Stomach (tissue), 4 donors: Measurements from ENCODE around the gene TMEM41B.

ENCODE experiments used
- EP300 ChIP-seq: sonication (generic); formaldehyde crosslinking; IDR thresholded peaks from one replicate; pipeline ENCODE4 v1.6.1; 2017; ENCODE audit warnings: antibody characterized with exemption
- POLR2A ChIP-seq, 4 donors: fragments of 450-650 bp; IDR thresholded peaks; one replicate each; pipeline ENCODE4 v1.6.1; 2016; ENCODE audit warnings: antibody characterized with exemption in 4 of 4, control low read depth in 2 of 4, mild to moderate bottlenecking in 1 of 4, moderate library complexity in 1 of 4
- POLR2AphosphoS5 ChIP-seq, 3 donors: sonication (generic); formaldehyde crosslinking; IDR thresholded peaks; one replicate each; pipeline ENCODE4 v1.6.1; 2016; ENCODE audit warnings: antibody characterized with exemption in 3 of 3
- TF ChIP-seq, protein P1 (sequence below), 7 experiments: fragments of 450-650 bp in 4 of 7; fragments of 200-600 bp in 3 of 7; sonication (generic) in 3 of 7; IDR thresholded peaks; one replicate each; pipeline ENCODE4 v1.5.1; 2016 to 2019; ENCODE audit warnings: antibody characterized with exemption in 7 of 7, control low read depth in 2 of 7, mild to moderate bottlenecking in 1 of 7

DNA sequence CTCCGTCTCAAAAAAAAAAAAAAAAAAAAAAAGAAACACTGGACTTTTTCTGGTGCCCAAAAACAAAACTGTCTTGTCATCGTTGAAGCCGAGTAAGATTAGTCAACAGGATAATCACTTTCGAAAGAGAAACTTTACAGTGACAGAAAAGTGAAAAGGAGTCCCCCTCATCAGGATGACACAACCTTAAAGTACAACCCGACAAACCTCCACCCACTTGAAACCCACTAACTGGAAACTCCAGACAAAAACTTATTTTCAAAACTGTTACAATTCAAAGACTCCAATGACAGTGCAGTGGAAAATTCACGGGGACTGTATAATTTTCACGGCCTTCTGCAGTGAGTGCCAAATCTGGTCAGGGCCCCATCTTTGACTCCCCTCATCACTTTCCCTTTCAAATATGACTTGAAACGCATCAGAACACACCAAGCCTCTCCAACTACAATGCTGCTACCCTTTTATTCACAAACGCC is 50.5 kb downstream of the TMEM41B start:
- TF ChIP-seq, protein P1, sequence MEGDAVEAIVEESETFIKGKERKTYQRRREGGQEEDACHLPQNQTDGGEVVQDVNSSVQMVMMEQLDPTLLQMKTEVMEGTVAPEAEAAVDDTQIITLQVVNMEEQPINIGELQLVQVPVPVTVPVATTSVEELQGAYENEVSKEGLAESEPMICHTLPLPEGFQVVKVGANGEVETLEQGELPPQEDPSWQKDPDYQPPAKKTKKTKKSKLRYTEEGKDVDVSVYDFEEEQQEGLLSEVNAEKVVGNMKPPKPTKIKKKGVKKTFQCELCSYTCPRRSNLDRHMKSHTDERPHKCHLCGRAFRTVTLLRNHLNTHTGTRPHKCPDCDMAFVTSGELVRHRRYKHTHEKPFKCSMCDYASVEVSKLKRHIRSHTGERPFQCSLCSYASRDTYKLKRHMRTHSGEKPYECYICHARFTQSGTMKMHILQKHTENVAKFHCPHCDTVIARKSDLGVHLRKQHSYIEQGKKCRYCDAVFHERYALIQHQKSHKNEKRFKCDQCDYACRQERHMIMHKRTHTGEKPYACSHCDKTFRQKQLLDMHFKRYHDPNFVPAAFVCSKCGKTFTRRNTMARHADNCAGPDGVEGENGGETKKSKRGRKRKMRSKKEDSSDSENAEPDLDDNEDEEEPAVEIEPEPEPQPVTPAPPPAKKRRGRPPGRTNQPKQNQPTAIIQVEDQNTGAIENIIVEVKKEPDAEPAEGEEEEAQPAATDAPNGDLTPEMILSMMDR (IDR thresholded peaks at IDR 0.05) = no peak
- TF ChIP-seq POLR2A (IDR thresholded peaks at IDR 0.05) = no peak
- TF ChIP-seq POLR2AphosphoS5 (IDR thresholded peaks at IDR 0.05) = no peak
- no peak for TF ChIP-seq EP300
